ENCODE measurements around the gene GOLGA6L9.
"Not testable (repeated sequence)": the region's sequence is repeated elsewhere in the genome, so short reads cannot be mapped to it uniquely, and the experiment has no call there.

GOLGA6L9 gene

GRCh38 chr15:82477343-82478057 is 47.9 kb downstream of the GOLGA6L9 start:
- not testable (repeated sequence) for H3K4me3 Mint-ChIP-seq; H3K36me3 Mint-ChIP-seq (ENCODE audit: low read depth); H3K27ac Mint-ChIP-seq

More at GRCh38 chr15:82477343-82478057, 47.9 kb downstream of the GOLGA6L9 start:
- H3K27me3 Mint-ChIP-seq (ENCODE audit: low read depth); H3K9me3 Mint-ChIP-seq; DNase-seq (ENCODE audit: low spot score); H3K4me1 Mint-ChIP-seq (ENCODE audit: low read depth): not testable (repeated sequence)
